HepG2 (cell line): ENCODE measurements around the gene ANKRD13C. TPM values are rescaled to one million over a fixed set of nuclear protein-coding genes. Genes with fewer than 3 reads are reported as not detected.

Experiments
- ATAC-seq: fragments of 200-7000 bp; cut with Tn5 transposase; 3 replicates; pipeline ENCODE4 v1.9.1; 2020; ENCODE audit warnings: mild to moderate bottlenecking, moderate library complexity
- BruUV-seq: library from RNA; stranded (reverse); fragments of 400-500 nt; replicated peaks from 2 replicates; lab custom pipeline; 2021; lab: Mats Ljungman, UMichigan
- CTCF ChIA-PET: fragments of 300-600 bp; formaldehyde crosslinking; extraction: SDS; loops from one replicate; lab custom pipeline; 2021; ENCODE audit warnings: low total read pairs, inconsistent platforms, low intra/inter-chr PET ratio; lab: Yijun Ruan, JAX
- POLR2A ChIA-PET: fragments of 350-600 bp; sonication (Branson Sonifier 250); formaldehyde crosslinking; loops from one replicate; lab custom pipeline; 2020; ENCODE audit warnings: antibody characterized with exemption, inconsistent platforms; lab: Yijun Ruan, JAX
- DNase-seq: peaks from one replicate; pipeline ENCODE4 v3.0.0-alpha.2; 2015; ENCODE audit warnings: low spot score
- FAIRE-seq: peaks from 3 replicates; lab custom pipeline; 2011; peaks lifted over from hg19 to GRCh38; lab: Jason Lieb, UNC
- H2AFZ ChIP-seq: one replicate; pipeline ENCODE4 v1.6.1; 2011; ENCODE audit warnings: low read length, inconsistent platforms
- H3K27ac ChIP-seq: fragments of 300-600 bp; 3 replicates; pipeline ENCODE4 v1.8.0; 2011; ENCODE audit warnings: mixed run types, mild to moderate bottlenecking, mixed read lengths, low read length, inconsistent platforms; ENCODE audit not compliant: insufficient read depth; ENCODE audit errors: extremely low read length
- H3K27me3 ChIP-seq, 2 experiments: fragments of 200-600 bp in 1 of 2; 2 replicates in 1 of 2; 3 replicates in 1 of 2; pipeline versions ENCODE4 v1.6.0 to v1.8.0; 2011; ENCODE audit warnings: low read length in 2 of 2, mild to moderate bottlenecking in 2 of 2, moderate library complexity in 2 of 2, inconsistent platforms in 1 of 2; ENCODE audit not compliant: insufficient read depth in 2 of 2, control insufficient read depth in 1 of 2
- H3K36me3 ChIP-seq, 2 experiments: fragments of 200-600 bp in 1 of 2; replicated peaks in 1 of 2; 2 replicates in 1 of 2; 3 replicates in 1 of 2; pipeline versions ENCODE4 v1.5.1 to v1.8.0; 2011; ENCODE audit warnings: low read length in 2 of 2, inconsistent platforms in 1 of 2; ENCODE audit not compliant: insufficient read depth in 2 of 2, control insufficient read depth in 1 of 2
- H3K4me1 ChIP-seq: 2 replicates; pipeline ENCODE4 v1.5.1; 2012; ENCODE audit warnings: low read length, inconsistent platforms; ENCODE audit not compliant: insufficient read depth
- H3K4me2 ChIP-seq: 2 replicates; pipeline ENCODE4 v1.6.0; 2011; ENCODE audit warnings: low read depth, low read length, inconsistent platforms
- H3K4me3 ChIP-seq, 3 experiments: fragments of 200-600 bp in 1 of 3; sonication (generic), shearing (Covaris generic) in 1 of 3; replicated peaks in 1 of 3; 2 replicates each; pipeline ENCODE4 v1.5.1; 2011 to 2016; ENCODE audit warnings: low read length in 3 of 3, inconsistent platforms in 2 of 3, low read depth in 2 of 3, mild to moderate bottlenecking in 2 of 3, control low read depth in 1 of 3, mixed read lengths in 1 of 3; ENCODE audit not compliant: insufficient read depth in 1 of 3
- H3K79me2 ChIP-seq: one replicate; pipeline ENCODE4 v1.6.1; 2011; ENCODE audit warnings: low read length, inconsistent platforms; ENCODE audit not compliant: insufficient read depth
- H3K9ac ChIP-seq: 2 replicates; pipeline ENCODE4 v1.6.0; 2011; ENCODE audit warnings: mild to moderate bottlenecking, low read depth, low read length, inconsistent platforms; ENCODE audit not compliant: insufficient read depth
- H3K9me3 ChIP-seq: 2 replicates; pipeline ENCODE4 v1.5.1; 2012; ENCODE audit warnings: mild to moderate bottlenecking, low read length
- H4K20me1 ChIP-seq: 2 replicates; pipeline ENCODE4 v1.6.0; 2011; ENCODE audit warnings: inconsistent platforms, mild to moderate bottlenecking, low read length, moderate library complexity; ENCODE audit not compliant: insufficient read depth
- ATRX ChIP-seq: sonication (generic); formaldehyde crosslinking; IDR thresholded peaks from 2 replicates; pipeline ENCODE4 v1.4.0; 2020; ENCODE audit warnings: missing genetic modification reagents, borderline replicate concordance
- BHLHE40 ChIP-seq: IDR thresholded peaks from 2 replicates; pipeline ENCODE4 v1.6.1; 2011; ENCODE audit warnings: low read length, improper control_type of control experiment
- HIC2 ChIP-seq: sonication (generic); formaldehyde crosslinking; IDR thresholded peaks from 2 replicates; pipeline ENCODE4 v1.9.0; 2022; ENCODE audit warnings: low read depth, missing genetic modification reagents
- JUND ChIP-seq: sonication (generic); formaldehyde crosslinking; IDR thresholded peaks from 2 replicates; pipeline ENCODE4 v1.8.0; 2022; ENCODE audit warnings: mild to moderate bottlenecking, missing genetic modification reagents
- SNAPC5 ChIP-seq: sonication (generic); formaldehyde crosslinking; IDR thresholded peaks from 2 replicates; pipeline ENCODE4 v1.8.1; 2023; ENCODE audit warnings: mild to moderate bottlenecking, missing genetic modification reagents, borderline replicate concordance
- ZBTB7A ChIP-seq: sonication (generic); formaldehyde crosslinking; IDR thresholded peaks from 2 replicates; pipeline ENCODE4 v1.8.0; 2022; ENCODE audit warnings: mild to moderate bottlenecking, missing genetic modification reagents
- ZNF510 ChIP-seq: sonication (generic); formaldehyde crosslinking; IDR thresholded peaks from 2 replicates; pipeline ENCODE4 v1.4.0; 2020; ENCODE audit warnings: low read depth, mild to moderate bottlenecking, missing genetic modification reagents
- ZNF652 ChIP-seq: IDR thresholded peaks from 2 replicates; pipeline ENCODE4 v1.6.1; 2016; ENCODE audit warnings: low read depth, borderline replicate concordance
- ZNF713 ChIP-seq: sonication (generic); formaldehyde crosslinking; IDR thresholded peaks from 2 replicates; pipeline ENCODE4 v1.4.0; 2020; ENCODE audit warnings: mild to moderate bottlenecking, missing genetic modification reagents
- ZNF761 ChIP-seq: sonication (generic); formaldehyde crosslinking; conservative IDR thresholded peaks from 2 replicates; pipeline ENCODE4 v1.4.0; 2020; ENCODE audit warnings: mild to moderate bottlenecking, missing genetic modification reagents
- WGBS: methylation state at CpG from one replicate; pipeline ENCODE4 v1.1.6; 2017; ENCODE audit warnings: low lambda C conversion rate; 5-methylcytosine and 5-hydroxymethylcytosine counted together
- in situ Hi-C: cut with HindIII; loops from 2 replicates; pipeline ENCODE4 v1.10.0; 2017; ENCODE audit warnings: low pct_unique_long_range_greater_than_20kb; ENCODE audit not compliant: extremely low pct_ligation_motif_present
- intact Hi-C: fragments of 100-400 bp; cut with micrococcal nuclease; formaldehyde crosslinking; loops from one replicate; pipeline ENCODE4 v1.10.0; 2022; ENCODE audit not compliant: unreplicated experiment
- polyA plus RNA-seq, 8 experiments: library from polyadenylated mRNA; depleted of rRNA in 3 of 8; stranded (reverse) in 7 of 8; unstranded in 1 of 8; fragments of >200 nt; fragmentation: Illumina TruSeq in 4 of 8; extraction: Trizol in 4 of 8; gene quantifications; 2 replicates each; pipeline versions ENCODE4 v1.2.1 to v1.2.3, GENCODE V29; 2011 to 2016; ENCODE audit warnings: low read depth in 4 of 8, missing spikeins in 1 of 8, mixed read lengths in 1 of 8; ENCODE audit not compliant: insufficient read depth in 1 of 8
- total RNA-seq, 5 experiments: library from RNA; depleted of rRNA; stranded (reverse); fragments of >200 nt; fragmentation: Illumina TruSeq; extraction: Trizol; gene quantifications; 2 replicates each; pipeline ENCODE4 v1.2.3, GENCODE V29; 2016; ENCODE audit warnings: low read depth in 1 of 5
- TF ChIP-seq, protein P1 (sequence below): sonication (generic); formaldehyde crosslinking; IDR thresholded peaks from 2 replicates; pipeline ENCODE4 v1.5.1; 2020; ENCODE audit warnings: missing genetic modification reagents, mild to moderate bottlenecking, borderline replicate concordance
- TF ChIP-seq, protein P2 (sequence below): fragments of 450-650 bp; IDR thresholded peaks from 2 replicates; pipeline ENCODE4 v1.6.1; 2017

ANKRD13C gene
- total and polyA plus RNA-seq, 2 of the 13 experiments (the other 11 are each of a cell fraction or from before 2014, with no cell fraction given): 6.2 to 17.6 TPM

- no peak overlapping the region for H3K4me2 ChIP-seq
- BruUV-seq: no TSS peak
- H3K27me3 ChIP-seq: no peaks in the 10 kb centered on the region
- no peaks in the 10 kb centered on the region for H3K79me2 ChIP-seq
- ChIA-PET POLR2A (no interaction called here), CTCF (no interaction called here)
- ATAC-seq (no peak), FAIRE-seq (no peak), DNase-seq (no peak)
- in situ Hi-C loops (no loop called here), intact Hi-C loops (no loop called here)
- TF ChIP-seq ZNF510 (CRISPR knock-in tag): no peak
- TF ChIP-seq, protein P1, sequence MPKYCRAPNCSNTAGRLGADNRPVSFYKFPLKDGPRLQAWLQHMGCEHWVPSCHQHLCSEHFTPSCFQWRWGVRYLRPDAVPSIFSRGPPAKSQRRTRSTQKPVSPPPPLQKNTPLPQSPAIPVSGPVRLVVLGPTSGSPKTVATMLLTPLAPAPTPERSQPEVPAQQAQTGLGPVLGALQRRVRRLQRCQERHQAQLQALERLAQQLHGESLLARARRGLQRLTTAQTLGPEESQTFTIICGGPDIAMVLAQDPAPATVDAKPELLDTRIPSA: no peak
- no peak for TF ChIP-seq ZNF761 (CRISPR knock-in tag)
- TF ChIP-seq ZBTB7A (CRISPR knock-in tag): no peak
- no peak for TF ChIP-seq ZNF652 (CRISPR knock-in tag)
- TF ChIP-seq ATRX (CRISPR knock-in tag): no peak
- no peak for TF ChIP-seq JUND
- no peak for TF ChIP-seq SNAPC5 (CRISPR knock-in tag)
- no peak for TF ChIP-seq HIC2 (CRISPR knock-in tag)
- TF ChIP-seq, protein P2, sequence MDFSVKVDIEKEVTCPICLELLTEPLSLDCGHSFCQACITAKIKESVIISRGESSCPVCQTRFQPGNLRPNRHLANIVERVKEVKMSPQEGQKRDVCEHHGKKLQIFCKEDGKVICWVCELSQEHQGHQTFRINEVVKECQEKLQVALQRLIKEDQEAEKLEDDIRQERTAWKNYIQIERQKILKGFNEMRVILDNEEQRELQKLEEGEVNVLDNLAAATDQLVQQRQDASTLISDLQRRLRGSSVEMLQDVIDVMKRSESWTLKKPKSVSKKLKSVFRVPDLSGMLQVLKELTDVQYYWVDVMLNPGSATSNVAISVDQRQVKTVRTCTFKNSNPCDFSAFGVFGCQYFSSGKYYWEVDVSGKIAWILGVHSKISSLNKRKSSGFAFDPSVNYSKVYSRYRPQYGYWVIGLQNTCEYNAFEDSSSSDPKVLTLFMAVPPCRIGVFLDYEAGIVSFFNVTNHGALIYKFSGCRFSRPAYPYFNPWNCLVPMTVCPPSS: no peak
- TF ChIP-seq BHLHE40: no peak
- no peak for TF ChIP-seq ZNF713 (CRISPR knock-in tag)
- no peak overlapping the region for H3K27ac ChIP-seq
- no peak overlapping the region for H2AFZ ChIP-seq
- 90% methylated on average over 1 of the region's 1 CpG for WGBS
- H3K4me1 ChIP-seq: no peaks in the 10 kb centered on the region
- H4K20me1 ChIP-seq: no peaks in the 10 kb centered on the region
- H3K36me3 ChIP-seq: peaks cover 0 to 13% of the 10 kb centered on the region in 2 experiments; a peak in 3 of 5 replicates
- H3K4me3 ChIP-seq: no peak overlapping the region
- H3K9ac ChIP-seq: no peak overlapping the region
- no peaks in the 10 kb centered on the region for H3K9me3 ChIP-seq
These were observed 75.8 kb downstream of the ANKRD13C start for GRCh38 chr1:70278710-70279109.
